Stimulated activated CD8-positive, alpha-beta memory T cell treated with anti-CD3 and anti-CD28 coated beads, Interleukin-12 subunit alpha, Interleukin-12 subunit beta, amount 100 ng/mL, for 24 hours (primary cell): ENCODE data around the gene HS3ST3B1.
A peak's percentile ranks its signal among the peaks of the same experiment; 100 is the strongest.

Experiments
- DNase-seq: peaks from one replicate; pipeline ENCODE4 v3.0.0-alpha.2; 2020; ENCODE audit errors: extremely low read depth

The HS3ST3B1 gene

GRCh38 chr17:14300575-14301278 is at the start of gene HS3ST3B1:
Gene HS3ST3B1 (plus strand): TSS chr17:14301081. CDS start chr17:14301519, 438 bp downstream.
- DNase-seq, result peak; percentile 100

GRCh38 chr17:14261406-14261805 is 39.5 kb upstream of the HS3ST3B1 start:
- DNase-seq, result no peak

- DNase-seq, result no peak
Measured at GRCh38 chr17:14268264-14268663, 32.6 kb upstream of the HS3ST3B1 start.

- DNase-seq, result no peak
Measured at GRCh38 chr17:14269473-14269872, 31.4 kb upstream of the HS3ST3B1 start.

GRCh38 chr17:14270508-14270907 is 30.4 kb upstream of the HS3ST3B1 start:
- DNase-seq, result no peak

- DNase-seq, result no peak
Measured at GRCh38 chr17:14276535-14277250, 24.2 kb upstream of the HS3ST3B1 start.

GRCh38 chr17:14281530-14281929 is 19.4 kb upstream of the HS3ST3B1 start:
- DNase-seq, result no peak

GRCh38 chr17:14282726-14283125 is 18.2 kb upstream of the HS3ST3B1 start:
- no peak for DNase-seq

- no peak for DNase-seq
Measured at GRCh38 chr17:14289162-14289561, 11.7 kb upstream of the HS3ST3B1 start.

- DNase-seq, result no peak
Measured at GRCh38 chr17:14294876-14295275, 6.0 kb upstream of the HS3ST3B1 start.

GRCh38 chr17:14295676-14296075 is 5.2 kb upstream of the HS3ST3B1 start:
- no peak for DNase-seq

- no peak for DNase-seq
Measured at GRCh38 chr17:14296166-14296910, 4.5 kb upstream of the HS3ST3B1 start.

GRCh38 chr17:14297161-14297851 is 3.6 kb upstream of the HS3ST3B1 start:
- no peak for DNase-seq

- DNase-seq, result no peak
Measured at GRCh38 chr17:14298221-14298946, 2.5 kb upstream of the HS3ST3B1 start.

- DNase-seq, result no peak
Measured at GRCh38 chr17:14298947-14299279, 2.0 kb upstream of the HS3ST3B1 start.

- DNase-seq, result no peak
Measured at GRCh38 chr17:14299280-14300141, 1.4 kb upstream of the HS3ST3B1 start.

GRCh38 chr17:14301279-14302090 is 604 bp downstream of the HS3ST3B1 start:
- DNase-seq, result no peak

GRCh38 chr17:14302091-14302430 is 1.2 kb downstream of the HS3ST3B1 start:
- no peak for DNase-seq

- no peak for DNase-seq
Measured at GRCh38 chr17:14302431-14303099, 1.7 kb downstream of the HS3ST3B1 start.
